ENCODE measurements around the gene DNAJC5. TPM values are rescaled to one million over a fixed set of nuclear protein-coding genes. Genes with fewer than 3 reads are reported as not detected.

Gene DNAJC5
- total RNA-seq, 2 experiments from 2014 or later = 21.4 to 22.5 TPM

GRCh38 chr20:63890616-63891015, 4.3 kb upstream of the DNAJC5 start:
- H3K27ac ChIP-seq (ENCODE audit: low read depth in 1 of 2, low read length in 2 of 2) = no peak overlapping the region
- ChIA-PET CTCF (no interaction called here), POLR2A (no interaction called here)
- Mint-ChIP-seq H3K36me3 (ENCODE audit: low read depth) (peaks cover 36% of the 10 kb centered on the region), H3K27ac (no peak overlapping the region), H3K27me3 (no peaks in the 10 kb centered on the region), H3K4me3 (no peak overlapping the region), H3K9me3 (no peaks in the 10 kb centered on the region), H3K4me1 (ENCODE audit: low read depth) (peaks cover 10% of the 10 kb centered on the region)
- H3K27me3 ChIP-seq (ENCODE audit: control insufficient read depth in 1 of 2, insufficient read depth in 2 of 2, low read length in 2 of 2) = no peaks in the 10 kb centered on the region
- ATAC-seq (ENCODE audit: poor library complexity) = no peak
- H3K4me3 ChIP-seq (ENCODE audit: low read length) = no peak overlapping the region
- TF ChIP-seq, protein P1, sequence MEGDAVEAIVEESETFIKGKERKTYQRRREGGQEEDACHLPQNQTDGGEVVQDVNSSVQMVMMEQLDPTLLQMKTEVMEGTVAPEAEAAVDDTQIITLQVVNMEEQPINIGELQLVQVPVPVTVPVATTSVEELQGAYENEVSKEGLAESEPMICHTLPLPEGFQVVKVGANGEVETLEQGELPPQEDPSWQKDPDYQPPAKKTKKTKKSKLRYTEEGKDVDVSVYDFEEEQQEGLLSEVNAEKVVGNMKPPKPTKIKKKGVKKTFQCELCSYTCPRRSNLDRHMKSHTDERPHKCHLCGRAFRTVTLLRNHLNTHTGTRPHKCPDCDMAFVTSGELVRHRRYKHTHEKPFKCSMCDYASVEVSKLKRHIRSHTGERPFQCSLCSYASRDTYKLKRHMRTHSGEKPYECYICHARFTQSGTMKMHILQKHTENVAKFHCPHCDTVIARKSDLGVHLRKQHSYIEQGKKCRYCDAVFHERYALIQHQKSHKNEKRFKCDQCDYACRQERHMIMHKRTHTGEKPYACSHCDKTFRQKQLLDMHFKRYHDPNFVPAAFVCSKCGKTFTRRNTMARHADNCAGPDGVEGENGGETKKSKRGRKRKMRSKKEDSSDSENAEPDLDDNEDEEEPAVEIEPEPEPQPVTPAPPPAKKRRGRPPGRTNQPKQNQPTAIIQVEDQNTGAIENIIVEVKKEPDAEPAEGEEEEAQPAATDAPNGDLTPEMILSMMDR (IDR thresholded peaks at IDR 0.05) = no peak
- intact Hi-C loops (cut with DNase I, micrococcal nuclease) = no loop called here
- H3K9me3 ChIP-seq (ENCODE audit: control insufficient read depth in 1 of 2, insufficient read depth in 1 of 2, low read length in 2 of 2) = no peaks in the 10 kb centered on the region
- no peak for DNase-seq
- H3K36me3 ChIP-seq (ENCODE audit: insufficient read depth, low read length) = peaks cover 32% of the 10 kb centered on the region
- peaks cover 10% of the 10 kb centered on the region for H3K4me1 ChIP-seq (ENCODE audit: insufficient read depth, low read length)

GRCh38 chr20:63891061-63892002, 3.6 kb upstream of the DNAJC5 start:
- TF ChIP-seq, protein P1 (IDR thresholded peaks at IDR 0.05) = no peak
- no peaks in the 10 kb centered on the region for H3K27me3 ChIP-seq (ENCODE audit: control insufficient read depth in 1 of 2, insufficient read depth in 2 of 2, low read length in 2 of 2)
- H3K27ac ChIP-seq (ENCODE audit: low read depth in 1 of 2, low read length in 2 of 2) = no peak overlapping the region
- ChIA-PET POLR2A (interaction anchor here (0.6 kb wide), 1 partner anchor 184 kb away, joined by 3 read pairs; no protein-coding TSS in a partner anchor), CTCF (no interaction called here)
- ATAC-seq (ENCODE audit: poor library complexity) = no peak
- peaks cover 13% of the 10 kb centered on the region for H3K4me1 ChIP-seq (ENCODE audit: insufficient read depth, low read length)
- H3K36me3 Mint-ChIP-seq (ENCODE audit: low read depth) = peaks cover 41% of the 10 kb centered on the region
- H3K4me3 Mint-ChIP-seq = peak overlapping the region; percentile 60
- H3K4me1 Mint-ChIP-seq (ENCODE audit: low read depth) = peaks cover 17% of the 10 kb centered on the region
- H3K9me3 ChIP-seq (ENCODE audit: control insufficient read depth in 1 of 2, insufficient read depth in 1 of 2, low read length in 2 of 2) = no peaks in the 10 kb centered on the region
- H3K27me3 Mint-ChIP-seq = no peaks in the 10 kb centered on the region
- no peak for DNase-seq
- no peak overlapping the region for H3K4me3 ChIP-seq (ENCODE audit: low read length)
- intact Hi-C loops (cut with DNase I, micrococcal nuclease) = no loop called here
- no peaks in the 10 kb centered on the region for H3K9me3 Mint-ChIP-seq
- H3K36me3 ChIP-seq (ENCODE audit: insufficient read depth, low read length) = peaks cover 27% of the 10 kb centered on the region
- no peak overlapping the region for H3K27ac Mint-ChIP-seq

GRCh38 chr20:63892402-63892801, 2.5 kb upstream of the DNAJC5 start:
- Histone ChIP-seq H3K36me3 (ENCODE audit: insufficient read depth, low read length) (peaks cover 21% of the 10 kb centered on the region), H3K9me3 (ENCODE audit: control insufficient read depth in 1 of 2, insufficient read depth in 1 of 2, low read length in 2 of 2) (no peaks in the 10 kb centered on the region), H3K27ac (ENCODE audit: low read depth in 1 of 2, low read length in 2 of 2) (no peak overlapping the region), H3K27me3 (ENCODE audit: control insufficient read depth in 1 of 2, insufficient read depth in 2 of 2, low read length in 2 of 2) (no peaks in the 10 kb centered on the region), H3K4me1 (ENCODE audit: insufficient read depth, low read length) (peaks cover 23% of the 10 kb centered on the region), H3K4me3 (ENCODE audit: low read length) (no peak overlapping the region)
- Mint-ChIP-seq H3K27ac (peak overlapping the region; percentile 42), H3K4me1 (ENCODE audit: low read depth) (peaks cover 27% of the 10 kb centered on the region), H3K36me3 (ENCODE audit: low read depth) (peaks cover 38% of the 10 kb centered on the region), H3K4me3 (peak overlapping the region; percentile 45), H3K9me3 (no peaks in the 10 kb centered on the region), H3K27me3 (no peaks in the 10 kb centered on the region)
- no peak for DNase-seq
- CTCF ChIA-PET = no interaction called here
- ATAC-seq (ENCODE audit: poor library complexity) = no peak
- POLR2A ChIA-PET = no interaction called here
- TF ChIP-seq, protein P1 (IDR thresholded peaks at IDR 0.05) = no peak
- intact Hi-C loops (cut with DNase I, micrococcal nuclease) = no loop called here
